ENCODE data around the gene LY6G6F. TPM values are rescaled to one million over a fixed set of nuclear protein-coding genes. Genes with fewer than 3 reads are reported as not detected.

Gene LY6G6F
- total and polyA plus RNA-seq, 9 donors = not detected

DNA sequence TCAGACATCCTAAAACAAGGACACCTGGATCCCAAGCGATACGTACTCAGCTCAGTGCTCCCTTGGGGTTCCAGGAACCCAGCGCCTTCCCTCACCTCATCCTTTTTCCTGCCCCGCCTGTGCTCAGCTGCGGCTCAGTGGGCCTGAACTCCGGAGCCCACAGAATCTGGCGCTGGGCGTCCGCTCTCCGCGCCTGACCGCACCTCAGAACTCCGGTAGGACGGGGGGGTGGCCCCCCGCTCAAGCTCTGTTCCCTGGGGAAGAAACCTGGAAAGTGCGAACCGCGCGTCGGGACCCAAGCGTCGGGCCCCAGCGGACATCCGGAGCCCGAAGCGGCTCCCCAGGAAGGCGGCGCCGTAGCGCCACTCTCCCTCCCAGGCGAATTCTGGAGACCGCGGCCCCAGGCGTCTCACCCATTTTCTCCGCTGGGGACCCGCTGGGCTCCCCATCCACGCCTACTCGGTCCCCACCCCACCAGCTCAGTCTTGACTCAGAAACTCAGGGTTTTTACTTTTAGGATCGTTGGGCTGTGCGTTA, 25.5 kb upstream of the LY6G6F start:
- Histone ChIP-seq H3K27ac (peak overlapping the region; percentile 71 to 73), H3K9me3 (no peaks in the 10 kb centered on the region), H3K4me1 (ENCODE audit: insufficient read depth) (peaks cover 3% of the 10 kb centered on the region), H3K27me3 (no peaks in the 10 kb centered on the region), H3K36me3 (no peaks in the 10 kb centered on the region), H3K4me3 (peak overlapping the region; percentile 48)
- TF ChIP-seq, protein P1, sequence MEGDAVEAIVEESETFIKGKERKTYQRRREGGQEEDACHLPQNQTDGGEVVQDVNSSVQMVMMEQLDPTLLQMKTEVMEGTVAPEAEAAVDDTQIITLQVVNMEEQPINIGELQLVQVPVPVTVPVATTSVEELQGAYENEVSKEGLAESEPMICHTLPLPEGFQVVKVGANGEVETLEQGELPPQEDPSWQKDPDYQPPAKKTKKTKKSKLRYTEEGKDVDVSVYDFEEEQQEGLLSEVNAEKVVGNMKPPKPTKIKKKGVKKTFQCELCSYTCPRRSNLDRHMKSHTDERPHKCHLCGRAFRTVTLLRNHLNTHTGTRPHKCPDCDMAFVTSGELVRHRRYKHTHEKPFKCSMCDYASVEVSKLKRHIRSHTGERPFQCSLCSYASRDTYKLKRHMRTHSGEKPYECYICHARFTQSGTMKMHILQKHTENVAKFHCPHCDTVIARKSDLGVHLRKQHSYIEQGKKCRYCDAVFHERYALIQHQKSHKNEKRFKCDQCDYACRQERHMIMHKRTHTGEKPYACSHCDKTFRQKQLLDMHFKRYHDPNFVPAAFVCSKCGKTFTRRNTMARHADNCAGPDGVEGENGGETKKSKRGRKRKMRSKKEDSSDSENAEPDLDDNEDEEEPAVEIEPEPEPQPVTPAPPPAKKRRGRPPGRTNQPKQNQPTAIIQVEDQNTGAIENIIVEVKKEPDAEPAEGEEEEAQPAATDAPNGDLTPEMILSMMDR (IDR thresholded peaks at IDR 0.05) = peak in 1 of 3 donors; percentile 30
- no peak for TF ChIP-seq POLR2A (IDR thresholded peaks at IDR 0.05)
- 1% methylated on average over 40 of the region's 40 CpGs for WGBS, 3 donors
- intact Hi-C loops (cut with DNase I) = loop anchor here in 3 of 4 donors (5.0 to 10.0 kb wide), 2 partner anchors 151 to 184 kb away; partner anchors contain the start of gene NEU1 (in 2 of the 3)
- DNase-seq = peak in 4 of 5 donors; percentile 48 to 68 (median 60)

DNA sequence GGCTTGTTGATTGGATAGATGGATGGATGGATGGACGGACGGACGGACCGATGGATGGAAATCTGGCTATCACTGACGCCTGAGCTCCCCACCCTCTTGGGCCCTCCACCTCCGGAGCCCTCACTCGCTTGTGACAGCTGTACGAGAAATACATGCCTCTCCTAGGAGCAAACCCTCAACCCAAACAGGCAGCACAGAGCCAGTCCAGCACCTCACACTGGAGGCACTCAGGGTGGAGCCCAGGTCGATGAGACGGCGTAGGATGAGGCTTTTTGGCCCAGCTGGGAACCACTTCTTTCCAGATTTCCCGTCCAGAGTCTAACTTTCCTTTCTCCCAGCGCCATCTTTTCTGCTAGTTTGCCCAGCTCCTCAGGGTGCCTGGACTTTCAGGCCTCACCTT, 23.1 kb upstream of the LY6G6F start:
- WGBS, 3 donors = 50 to 67% (median 62%) methylated on average over 13 of the region's 13 CpGs
- intact Hi-C loops (cut with DNase I) = loop anchor here in 3 of 4 donors (5.0 to 10.0 kb wide), 2 partner anchors 149 to 181 kb away; partner anchors contain the start of gene NEU1 (in 2 of the 3)
- no peaks in the 10 kb centered on the region for H3K27me3 ChIP-seq
- no peak for DNase-seq
- no peak overlapping the region for H3K4me3 ChIP-seq
- peak overlapping the region in 1 of 2 donors; percentile 3 for H3K27ac ChIP-seq
- no peaks in the 10 kb centered on the region for H3K9me3 ChIP-seq
- TF ChIP-seq EP300 (IDR thresholded peaks at IDR 0.05) = no peak
- TF ChIP-seq, protein P1 (IDR thresholded peaks at IDR 0.05) = no peak
- TF ChIP-seq POLR2A (IDR thresholded peaks at IDR 0.05) = no peak
- H3K4me1 ChIP-seq (ENCODE audit: insufficient read depth) = peaks cover 3% of the 10 kb centered on the region
- H3K36me3 ChIP-seq = no peaks in the 10 kb centered on the region

DNA sequence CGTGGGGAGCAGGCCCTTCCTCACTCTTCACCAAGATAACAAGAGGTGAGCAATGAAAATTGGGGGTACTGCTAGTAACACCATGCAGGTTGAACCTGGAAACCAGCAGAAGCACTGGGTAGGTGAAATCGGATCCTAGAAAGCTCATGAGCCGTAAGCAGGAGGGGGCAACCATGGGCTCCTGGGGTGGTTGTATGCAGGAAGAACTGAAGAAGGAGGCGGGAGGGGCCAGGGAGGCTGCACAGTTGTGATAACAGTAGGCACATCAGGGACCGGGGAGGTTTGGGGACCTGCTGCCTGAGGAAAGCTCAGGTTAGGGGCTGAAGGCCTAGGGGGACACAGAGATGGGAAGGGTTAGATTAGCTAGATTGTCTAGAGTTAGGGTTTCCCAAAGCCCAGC, 20.2 kb upstream of the LY6G6F start:
- Histone ChIP-seq H3K27ac (no peak overlapping the region), H3K36me3 (no peaks in the 10 kb centered on the region), H3K27me3 (no peaks in the 10 kb centered on the region), H3K4me1 (ENCODE audit: insufficient read depth) (peaks cover 2% of the 10 kb centered on the region), H3K4me3 (no peak overlapping the region), H3K9me3 (no peaks in the 10 kb centered on the region)
- TF ChIP-seq POLR2A (IDR thresholded peaks at IDR 0.05) (no peak), EP300 (IDR thresholded peaks at IDR 0.05) (no peak)
- TF ChIP-seq, protein P1 (IDR thresholded peaks at IDR 0.05) = no peak
- 74 to 78% (median 78%) methylated on average over 5 of the region's 5 CpGs for WGBS, 3 donors
- DNase-seq = no peak
- intact Hi-C loops (cut with DNase I) = loop anchor here in 2 of 4 donors (10.0 kb wide), 1 partner anchor 178 kb away; the partner anchor contains the start of gene NEU1 (in 2 of the 2)

DNA sequence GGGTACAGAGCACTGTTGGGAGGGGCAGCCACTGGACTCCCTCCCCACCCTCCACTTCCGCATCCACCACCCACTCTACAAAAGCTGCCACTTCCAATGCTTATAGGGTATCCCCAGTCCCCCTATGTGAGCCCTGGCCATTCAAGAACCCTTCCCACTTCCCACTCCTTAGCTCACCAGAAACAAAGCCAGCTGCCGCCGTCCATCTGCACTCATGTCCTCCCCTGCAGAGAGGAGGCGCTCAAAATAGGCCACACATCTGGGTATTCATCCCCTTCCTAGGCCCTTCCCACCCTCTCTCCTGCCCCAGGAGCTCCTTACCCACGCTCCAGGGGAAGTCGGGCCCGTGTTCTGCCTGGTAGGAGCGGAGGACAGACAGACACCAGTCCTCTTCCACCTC, 19.3 kb upstream of the LY6G6F start:
- peaks cover 2% of the 10 kb centered on the region for H3K4me1 ChIP-seq (ENCODE audit: insufficient read depth)
- no peaks in the 10 kb centered on the region for H3K36me3 ChIP-seq
- no peak overlapping the region for H3K4me3 ChIP-seq
- no peaks in the 10 kb centered on the region for H3K27me3 ChIP-seq
- TF ChIP-seq POLR2A (IDR thresholded peaks at IDR 0.05) (no peak), EP300 (IDR thresholded peaks at IDR 0.05) (no peak)
- TF ChIP-seq, protein P1 (IDR thresholded peaks at IDR 0.05) = no peak
- H3K9me3 ChIP-seq = no peaks in the 10 kb centered on the region
- WGBS, 3 donors = 78 to 82% (median 80%) methylated on average over 8 of the region's 8 CpGs
- no peak for DNase-seq
- no peak overlapping the region for H3K27ac ChIP-seq
- intact Hi-C loops (cut with DNase I) = loop anchor here in 2 of 4 donors (10.0 kb wide), 1 partner anchor 177 kb away; the partner anchor contains the start of gene NEU1 (in 2 of the 2)

All from ovary (tissue), 9 donors.